Activated CD8-positive, alpha-beta T cell treated with anti-CD3 and anti-CD28 coated beads for 36 hours (primary cell): ENCODE measurements around the gene C19orf53. TPM values are rescaled to one million over a fixed set of nuclear protein-coding genes. Genes with fewer than 3 reads are reported as not detected.

Experiments
- ATAC-seq: fragments of 200-7000 bp; cut with Tn5 transposase; one replicate; pipeline ENCODE4 v1.10.0; 2021; ENCODE audit warnings: mild to moderate bottlenecking, moderate library complexity
- CTCF ChIA-PET: fragments of 350-600 bp; sonication (Branson Sonifier 250); formaldehyde crosslinking; loops from one replicate; lab custom pipeline; 2021; ENCODE audit warnings: antibody characterized with exemption; lab: Charles Lee
- POLR2A ChIA-PET: fragments of 350-600 bp; sonication (Branson Sonifier 250); formaldehyde crosslinking; loops from one replicate; lab custom pipeline; 2021; ENCODE audit warnings: antibody characterized with exemption; lab: Charles Lee
- DNase-seq: peaks from one replicate; pipeline ENCODE4 v3.0.0-alpha.2; 2020
- H3K27ac Mint-ChIP-seq: one replicate; pipeline ENCODE4 v1.8.0; 2021; ENCODE audit warnings: mild to moderate bottlenecking, mixed read lengths
- H3K27me3 Mint-ChIP-seq: one replicate; pipeline ENCODE4 v1.8.0; 2021; ENCODE audit warnings: mixed read lengths
- H3K36me3 Mint-ChIP-seq: one replicate; pipeline ENCODE4 v1.8.0; 2021; ENCODE audit warnings: low read depth, mixed read lengths
- H3K4me1 Mint-ChIP-seq: one replicate; pipeline ENCODE4 v1.8.0; 2021; ENCODE audit warnings: low read depth, mixed read lengths
- H3K4me3 Mint-ChIP-seq: one replicate; pipeline ENCODE4 v1.8.0; 2021; ENCODE audit warnings: mild to moderate bottlenecking, moderate library complexity, mixed read lengths
- H3K9me3 Mint-ChIP-seq: one replicate; pipeline ENCODE4 v1.8.0; 2021; ENCODE audit warnings: mixed read lengths
- intact Hi-C: fragments of 100-400 bp; cut with micrococcal nuclease; formaldehyde crosslinking; loops from one replicate; pipeline ENCODE4 v1.10.0; 2022
- total RNA-seq, 2 experiments: library from RNA; stranded (reverse); gene quantifications; one replicate each; pipeline ENCODE4 v1.2.3, GENCODE V29; 2021
- TF ChIP-seq, protein P1 (sequence below): fragments of 200-600 bp; IDR thresholded peaks from one replicate; pipeline ENCODE4 v1.8.0; 2022; ENCODE audit warnings: antibody characterized with exemption, mild to moderate bottlenecking

The C19orf53 gene
- total RNA-seq, 2 experiments from 2014 or later = 120 to 128 TPM

DNA sequence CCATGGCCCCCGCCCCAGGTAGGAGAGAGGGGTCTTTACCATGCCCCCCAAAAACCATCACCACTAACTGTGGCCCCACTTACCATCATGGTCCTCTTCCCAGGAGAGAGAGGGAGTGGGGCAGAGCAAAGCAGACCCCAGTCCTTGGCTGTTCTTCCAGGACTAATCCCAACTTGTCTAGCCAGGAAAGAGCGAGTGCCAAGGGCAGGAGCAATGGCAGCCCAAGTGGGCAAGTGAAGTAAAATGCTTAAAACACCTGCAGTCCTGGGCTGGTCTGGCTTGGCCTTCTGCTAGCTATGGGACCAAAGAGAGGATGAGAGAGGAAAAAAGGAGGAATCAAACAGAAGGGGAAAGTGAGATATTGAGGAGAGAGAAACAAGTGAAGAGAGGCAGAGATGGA is 38.9 kb downstream of the C19orf53 start:
- no peak overlapping the region for H3K27ac Mint-ChIP-seq
- TF ChIP-seq, protein P1, sequence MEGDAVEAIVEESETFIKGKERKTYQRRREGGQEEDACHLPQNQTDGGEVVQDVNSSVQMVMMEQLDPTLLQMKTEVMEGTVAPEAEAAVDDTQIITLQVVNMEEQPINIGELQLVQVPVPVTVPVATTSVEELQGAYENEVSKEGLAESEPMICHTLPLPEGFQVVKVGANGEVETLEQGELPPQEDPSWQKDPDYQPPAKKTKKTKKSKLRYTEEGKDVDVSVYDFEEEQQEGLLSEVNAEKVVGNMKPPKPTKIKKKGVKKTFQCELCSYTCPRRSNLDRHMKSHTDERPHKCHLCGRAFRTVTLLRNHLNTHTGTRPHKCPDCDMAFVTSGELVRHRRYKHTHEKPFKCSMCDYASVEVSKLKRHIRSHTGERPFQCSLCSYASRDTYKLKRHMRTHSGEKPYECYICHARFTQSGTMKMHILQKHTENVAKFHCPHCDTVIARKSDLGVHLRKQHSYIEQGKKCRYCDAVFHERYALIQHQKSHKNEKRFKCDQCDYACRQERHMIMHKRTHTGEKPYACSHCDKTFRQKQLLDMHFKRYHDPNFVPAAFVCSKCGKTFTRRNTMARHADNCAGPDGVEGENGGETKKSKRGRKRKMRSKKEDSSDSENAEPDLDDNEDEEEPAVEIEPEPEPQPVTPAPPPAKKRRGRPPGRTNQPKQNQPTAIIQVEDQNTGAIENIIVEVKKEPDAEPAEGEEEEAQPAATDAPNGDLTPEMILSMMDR = no peak
- DNase-seq (no peak), ATAC-seq (no peak)
- H3K36me3 Mint-ChIP-seq = peaks cover 2% of the 10 kb centered on the region
- no peak overlapping the region for H3K4me3 Mint-ChIP-seq
- CTCF ChIA-PET = no interaction called here
- H3K9me3 Mint-ChIP-seq = no peaks in the 10 kb centered on the region
- POLR2A ChIA-PET = no interaction called here
- intact Hi-C loops = no loop called here
- H3K27me3 Mint-ChIP-seq = no peaks in the 10 kb centered on the region
- H3K4me1 Mint-ChIP-seq = no peaks in the 10 kb centered on the region

DNA sequence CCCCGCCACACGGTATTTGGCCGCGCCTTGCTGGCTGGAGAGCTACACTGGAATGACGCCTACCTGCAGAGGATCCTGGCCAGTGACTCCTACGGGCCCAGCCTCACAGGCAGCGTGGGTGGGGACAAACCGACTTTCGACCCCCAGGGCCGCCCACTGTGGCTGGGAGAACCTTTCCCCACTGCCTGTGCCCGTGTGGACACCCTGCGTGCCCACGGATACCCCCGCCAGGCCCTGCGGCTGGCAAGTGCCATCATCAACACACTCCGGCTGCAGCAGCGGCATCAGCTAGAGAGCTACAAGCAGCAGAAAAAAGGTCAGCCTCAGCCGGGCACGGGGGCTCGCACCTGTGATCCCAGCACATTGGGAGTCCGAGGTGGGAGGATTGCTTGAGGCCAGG is 40.3 kb downstream of the C19orf53 start:
- no peaks in the 10 kb centered on the region for H3K9me3 Mint-ChIP-seq
- no peak for ATAC-seq
- H3K27me3 Mint-ChIP-seq = no peaks in the 10 kb centered on the region
- ChIA-PET POLR2A (interaction anchor here (0.6 to 0.9 kb wide), 3 partner anchors 19 to 166 kb away, joined by 3 to 5 read pairs (median 5); no protein-coding TSS in a partner anchor), CTCF (no interaction called here)
- no peak for DNase-seq
- no peak overlapping the region for H3K4me3 Mint-ChIP-seq
- H3K27ac Mint-ChIP-seq = no peak overlapping the region
- intact Hi-C loops = no loop called here
- H3K36me3 Mint-ChIP-seq = peaks cover 5% of the 10 kb centered on the region
- no peaks in the 10 kb centered on the region for H3K4me1 Mint-ChIP-seq
- TF ChIP-seq, protein P1 = no peak

DNA sequence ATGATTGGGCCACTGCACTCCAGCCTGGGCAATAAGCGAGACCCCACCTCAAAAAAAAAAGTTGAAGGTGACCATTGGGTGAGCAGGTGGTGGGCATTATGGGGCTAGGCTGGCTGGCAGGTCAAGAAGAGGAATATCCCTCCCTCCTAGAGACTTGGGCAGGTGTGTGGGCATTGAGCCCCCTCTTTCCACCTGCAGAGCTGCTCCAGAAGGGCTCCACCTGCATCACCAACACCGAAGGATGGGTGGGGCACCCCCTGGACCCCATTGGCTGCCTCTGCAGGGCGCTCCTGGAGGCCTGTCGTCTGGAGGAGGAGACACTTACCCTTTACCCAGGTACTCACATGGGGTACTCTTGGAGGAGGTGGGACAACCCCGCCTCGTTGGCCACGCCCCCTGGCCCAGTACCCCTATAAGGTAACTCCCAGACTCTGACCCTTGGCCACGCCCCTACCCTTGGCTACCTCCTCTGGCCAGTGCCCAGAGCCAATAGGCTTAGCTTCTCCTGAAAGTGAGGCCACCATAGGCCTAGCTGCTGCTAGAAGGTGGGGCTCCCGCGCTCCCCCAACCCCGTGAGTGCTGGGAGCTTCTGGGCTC is 42.9 kb downstream of the C19orf53 start:
- Mint-ChIP-seq H3K4me3 (no peak overlapping the region), H3K9me3 (no peaks in the 10 kb centered on the region), H3K27ac (no peak overlapping the region), H3K36me3 (peaks cover 5% of the 10 kb centered on the region), H3K27me3 (no peaks in the 10 kb centered on the region), H3K4me1 (no peaks in the 10 kb centered on the region)
- ChIA-PET POLR2A (interaction anchor here (1.0 kb wide), 1 partner anchor 22 kb away, joined by 5 read pairs; the partner anchor contains the start of gene ZSWIM4), CTCF (no interaction called here)
- TF ChIP-seq, protein P1 = no peak
- intact Hi-C loops = no loop called here
- DNase-seq (peak; percentile 30), ATAC-seq (peak; percentile 68)

DNA sequence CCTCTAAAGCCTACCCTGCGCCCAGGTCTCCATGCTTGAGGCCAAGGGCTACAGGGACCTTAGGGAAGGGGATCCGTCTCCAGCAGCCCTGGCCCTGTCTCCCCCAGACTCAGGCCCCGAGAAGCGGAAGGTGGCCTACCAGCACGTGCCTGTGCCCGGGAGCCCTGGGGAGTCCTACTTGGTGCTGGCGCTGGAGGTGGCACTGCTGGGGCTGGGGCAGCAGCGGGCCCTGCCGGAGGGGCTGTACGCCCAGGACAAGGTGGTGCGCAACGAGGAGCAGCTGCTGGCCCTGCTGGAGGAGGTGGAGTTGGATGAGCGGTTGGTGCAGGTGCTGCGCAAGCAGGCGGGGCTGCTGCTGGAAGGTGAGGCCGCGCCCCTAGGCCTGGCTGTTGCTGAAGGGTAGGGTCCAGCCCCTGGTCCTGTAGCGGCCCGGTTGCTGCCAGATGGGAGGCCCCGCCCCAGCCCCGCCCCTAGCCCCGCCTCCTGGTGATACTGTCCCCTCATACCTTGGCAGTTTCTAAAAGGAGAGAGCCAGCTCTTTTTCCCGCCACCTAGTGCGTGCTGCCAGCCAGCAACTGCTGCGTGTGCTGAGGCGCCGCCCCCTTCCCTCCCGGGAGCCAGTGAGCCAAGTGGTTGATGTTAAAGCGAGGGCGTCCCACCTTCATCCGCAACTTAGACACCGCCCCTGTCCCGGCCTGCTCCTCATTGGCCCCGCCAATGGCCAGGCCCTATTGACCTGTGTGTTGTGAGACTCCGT is 43.5 kb downstream of the C19orf53 start:
- ChIA-PET POLR2A (interaction anchor here (1.0 kb wide), 1 partner anchor 23 kb away, joined by 5 read pairs; the partner anchor contains the start of gene ZSWIM4), CTCF (no interaction called here)
- no peak overlapping the region for H3K27ac Mint-ChIP-seq
- no peaks in the 10 kb centered on the region for H3K9me3 Mint-ChIP-seq
- DNase-seq (peak; percentile 45), ATAC-seq (peak; percentile 63)
- intact Hi-C loops = no loop called here
- no peak overlapping the region for H3K4me3 Mint-ChIP-seq
- H3K4me1 Mint-ChIP-seq = no peaks in the 10 kb centered on the region
- TF ChIP-seq, protein P1 = no peak
- peaks cover 5% of the 10 kb centered on the region for H3K36me3 Mint-ChIP-seq
- H3K27me3 Mint-ChIP-seq = no peaks in the 10 kb centered on the region

DNA sequence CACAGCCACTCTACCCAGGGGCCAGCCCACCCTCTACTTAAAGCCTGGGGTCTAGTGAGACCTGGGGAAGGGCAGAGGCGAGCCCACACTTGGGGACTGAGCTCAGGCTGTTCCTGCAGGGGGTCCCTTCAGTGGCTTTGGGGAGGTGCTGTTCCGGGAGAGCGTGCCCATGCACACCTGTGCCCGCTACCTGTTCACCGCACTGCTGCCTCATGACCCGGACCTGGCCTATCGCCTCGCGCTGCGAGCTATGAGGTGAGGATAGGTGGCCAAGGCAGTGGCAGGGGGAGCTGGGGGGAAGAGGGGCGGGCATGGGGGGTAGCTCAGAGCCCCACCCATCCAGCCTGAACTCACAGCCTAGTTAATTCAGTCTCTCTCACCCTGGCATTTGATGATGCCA is 45.0 kb downstream of the C19orf53 start:
- ChIA-PET CTCF (no interaction called here), POLR2A (interaction anchor here (0.8 kb wide), 1 partner anchor 22 kb away, joined by 3 read pairs; no protein-coding TSS in a partner anchor)
- TF ChIP-seq, protein P1 = no peak
- Mint-ChIP-seq H3K4me3 (no peak overlapping the region), H3K27ac (no peak overlapping the region), H3K36me3 (peaks cover 5% of the 10 kb centered on the region), H3K4me1 (no peaks in the 10 kb centered on the region), H3K9me3 (no peaks in the 10 kb centered on the region), H3K27me3 (no peaks in the 10 kb centered on the region)
- ATAC-seq = no peak
- no peak for DNase-seq
- intact Hi-C loops = no loop called here
